HG03064 (cell line): ENCODE results near the gene ITPA.

ENCODE experiments used
- ATAC-seq: cut with Tn5 transposase; IDR thresholded peaks from one replicate; pipeline ENCODE4 v1.9.1; 2021; ENCODE audit warnings: low read depth; ENCODE audit not compliant: unreplicated experiment

The ITPA gene

GRCh38 chr20:3240776-3241363 is 31.6 kb downstream of the ITPA start:
- ATAC-seq: no peak

- ATAC-seq: no peak
Observed at GRCh38 chr20:3242172-3242692, 32.9 kb downstream of the ITPA start.

- no peak for ATAC-seq
Observed at GRCh38 chr20:3243718-3244358, 34.5 kb downstream of the ITPA start.

GRCh38 chr20:3244613-3245012 is 35.3 kb downstream of the ITPA start:
- ATAC-seq: no peak

- ATAC-seq: no peak
Observed at GRCh38 chr20:3245156-3245555, 35.9 kb downstream of the ITPA start.

GRCh38 chr20:3245711-3246110 is 36.4 kb downstream of the ITPA start:
- ATAC-seq: no peak

- ATAC-seq: no peak
Observed at GRCh38 chr20:3246682-3247081, 37.4 kb downstream of the ITPA start.

GRCh38 chr20:3247638-3248037 is 38.3 kb downstream of the ITPA start:
- no peak for ATAC-seq

- ATAC-seq: no peak
Observed at GRCh38 chr20:3248167-3248992, 39.1 kb downstream of the ITPA start.

GRCh38 chr20:3248993-3249347 is 39.7 kb downstream of the ITPA start:
- no peak for ATAC-seq

- no peak for ATAC-seq
Observed at GRCh38 chr20:3250091-3250504, 40.8 kb downstream of the ITPA start.

- ATAC-seq: no peak
Observed at GRCh38 chr20:3251806-3252205, 42.5 kb downstream of the ITPA start.

- no peak for ATAC-seq
Observed at GRCh38 chr20:3255728-3256127, 46.4 kb downstream of the ITPA start.

GRCh38 chr20:3258429-3258828 is 49.1 kb downstream of the ITPA start:
- ATAC-seq: no peak

- no peak for ATAC-seq
Observed at GRCh38 chr20:3262566-3262965, 53.3 kb downstream of the ITPA start.

- no peak for ATAC-seq
Observed at GRCh38 chr20:3270051-3270450, 60.8 kb downstream of the ITPA start.

- no peak for ATAC-seq
Observed at GRCh38 chr20:3273371-3273770, 64.1 kb downstream of the ITPA start.
